GM19035 (cell line): ENCODE results near the gene RFC5.
"Not testable (repeated sequence)": the region's sequence is repeated elsewhere in the genome, so short reads cannot be mapped to it uniquely, and the experiment has no call there.

Experiments used
- ATAC-seq: cut with Tn5 transposase; IDR thresholded peaks from one replicate; pipeline ENCODE4 v1.9.1; 2021; ENCODE audit not compliant: unreplicated experiment

RFC5 gene

GRCh38 chr12:118073768-118074167, 57.3 kb downstream of the RFC5 start:
- ATAC-seq: no peak

DNA sequence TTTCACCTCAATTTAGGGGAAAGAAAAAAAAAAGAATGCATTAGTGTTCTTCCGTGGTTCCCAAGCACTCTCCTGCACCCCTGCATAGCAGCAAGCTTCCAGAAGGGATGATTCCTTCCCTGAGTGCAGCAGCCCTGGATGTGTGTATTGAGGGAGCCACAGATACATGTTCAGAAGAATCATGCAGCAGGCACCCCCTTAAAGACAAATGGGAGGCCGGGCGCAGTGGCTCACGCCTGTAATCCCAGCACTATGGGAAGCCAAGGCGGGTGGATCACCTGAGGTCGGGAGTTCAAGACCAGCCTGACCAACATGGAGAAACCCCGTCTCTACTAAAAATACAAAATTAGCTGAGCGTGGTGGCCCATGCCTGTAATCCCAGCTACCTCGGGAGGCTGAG, 65.0 kb downstream of the RFC5 start:
- not testable (repeated sequence) for ATAC-seq
